ENCODE measurements around the gene MUL1. TPM values are rescaled to one million over a fixed set of nuclear protein-coding genes. Genes with fewer than 3 reads are reported as not detected.

Gene MUL1
- total and polyA plus RNA-seq, 4 donors = 6.0 to 32.6 (median 24.6) TPM

DNA sequence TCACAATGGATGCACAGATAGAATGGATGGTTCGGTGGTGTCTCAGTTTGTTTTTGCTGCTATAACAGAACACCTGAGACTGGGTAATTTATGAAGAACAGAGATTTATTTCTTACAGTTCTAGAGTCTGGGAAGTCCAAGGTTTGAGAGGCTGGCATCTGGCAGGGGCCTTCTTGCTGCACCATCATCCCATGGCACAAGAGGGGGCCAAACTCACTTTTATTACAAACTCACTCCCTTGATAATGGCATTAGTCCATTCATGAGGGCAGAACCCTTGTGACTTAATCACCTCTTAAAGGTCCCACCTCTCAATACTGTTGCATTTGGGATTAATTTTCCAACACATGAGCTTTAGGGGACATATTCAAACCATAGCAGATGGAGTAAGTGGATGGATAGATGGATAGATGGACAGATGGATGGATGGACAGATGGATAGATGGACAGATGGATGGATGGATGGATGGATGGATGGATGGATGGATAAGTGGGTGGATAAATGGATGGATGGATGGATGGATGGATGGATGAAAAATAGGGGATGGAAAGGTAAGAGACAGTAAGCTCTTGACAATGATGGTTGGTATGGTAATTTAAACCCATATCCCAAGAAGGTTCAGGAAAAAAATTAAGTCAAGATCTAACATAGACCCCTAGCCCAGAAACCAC, 38.4 kb downstream of the MUL1 start:
- 85 to 88% methylated on average over 1 of the region's 1 CpG for WGBS, 2 donors
- H3K27me3 ChIP-seq (ENCODE audit: control insufficient read depth in 3 of 3, insufficient read depth in 3 of 3, low read length in 2 of 3) = peaks cover 0 to 18% (median 0%) of the 10 kb centered on the region in 3 donors

GRCh38 chr1:20466273-20466672, 41.7 kb downstream of the MUL1 start:
- 72 to 81% methylated on average over 9 of the region's 9 CpGs for WGBS, 2 donors
- Histone ChIP-seq H3K27ac (ENCODE audit: low read depth in 1 of 2, low read length in 1 of 2) (no peak overlapping the region), H3K27me3 (ENCODE audit: control insufficient read depth in 3 of 3, insufficient read depth in 3 of 3, low read length in 2 of 3) (peaks cover 0 to 11% (median 0%) of the 10 kb centered on the region in 3 donors), H3K4me1 (ENCODE audit: control insufficient read depth in 5 of 5, insufficient read depth in 5 of 5, low read length in 5 of 5) (no peaks in the 10 kb centered on the region), H3K36me3 (ENCODE audit: control insufficient read depth in 4 of 4, insufficient read depth in 4 of 4, low read length in 4 of 4) (no peaks in the 10 kb centered on the region), H3K4me3 (no peak overlapping the region), H3K9ac (ENCODE audit: insufficient read depth in 1 of 2, low read length in 2 of 2) (no peak overlapping the region), H3K9me3 (ENCODE audit: control insufficient read depth in 4 of 4, insufficient read depth in 3 of 4, low read length in 3 of 4) (peaks cover 0 to 9% (median 0%) of the 10 kb centered on the region in 4 donors)
- TF ChIP-seq, protein P1, sequence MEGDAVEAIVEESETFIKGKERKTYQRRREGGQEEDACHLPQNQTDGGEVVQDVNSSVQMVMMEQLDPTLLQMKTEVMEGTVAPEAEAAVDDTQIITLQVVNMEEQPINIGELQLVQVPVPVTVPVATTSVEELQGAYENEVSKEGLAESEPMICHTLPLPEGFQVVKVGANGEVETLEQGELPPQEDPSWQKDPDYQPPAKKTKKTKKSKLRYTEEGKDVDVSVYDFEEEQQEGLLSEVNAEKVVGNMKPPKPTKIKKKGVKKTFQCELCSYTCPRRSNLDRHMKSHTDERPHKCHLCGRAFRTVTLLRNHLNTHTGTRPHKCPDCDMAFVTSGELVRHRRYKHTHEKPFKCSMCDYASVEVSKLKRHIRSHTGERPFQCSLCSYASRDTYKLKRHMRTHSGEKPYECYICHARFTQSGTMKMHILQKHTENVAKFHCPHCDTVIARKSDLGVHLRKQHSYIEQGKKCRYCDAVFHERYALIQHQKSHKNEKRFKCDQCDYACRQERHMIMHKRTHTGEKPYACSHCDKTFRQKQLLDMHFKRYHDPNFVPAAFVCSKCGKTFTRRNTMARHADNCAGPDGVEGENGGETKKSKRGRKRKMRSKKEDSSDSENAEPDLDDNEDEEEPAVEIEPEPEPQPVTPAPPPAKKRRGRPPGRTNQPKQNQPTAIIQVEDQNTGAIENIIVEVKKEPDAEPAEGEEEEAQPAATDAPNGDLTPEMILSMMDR (IDR thresholded peaks at IDR 0.05; ENCODE audit: control extremely low read depth, extremely low read depth) = no peak
- DNase-seq = no peak
- ATAC-seq (ENCODE audit: insufficient read depth, low FRiP score) = no peak

More for the DNA sequence above, 38.4 kb downstream of the MUL1 start:
- H3K4me1 ChIP-seq (ENCODE audit: control insufficient read depth in 5 of 5, insufficient read depth in 5 of 5, low read length in 5 of 5) = peaks cover 0 to 7% (median 1%) of the 10 kb centered on the region in 5 donors
- peaks cover 0 to 2% (median 0%) of the 10 kb centered on the region in 4 donors for H3K9me3 ChIP-seq (ENCODE audit: control insufficient read depth in 4 of 4, insufficient read depth in 3 of 4, low read length in 3 of 4)
- DNase-seq (no peak), ATAC-seq (ENCODE audit: insufficient read depth, low FRiP score) (no peak)
- H3K27ac ChIP-seq (ENCODE audit: low read depth in 1 of 2, low read length in 1 of 2) = no peak overlapping the region
- no peaks in the 10 kb centered on the region for H3K36me3 ChIP-seq (ENCODE audit: control insufficient read depth in 4 of 4, insufficient read depth in 4 of 4, low read length in 4 of 4)
- no peak overlapping the region for H3K4me3 ChIP-seq
- H3K9ac ChIP-seq (ENCODE audit: insufficient read depth in 1 of 2, low read length in 2 of 2) = no peak overlapping the region
- TF ChIP-seq, protein P1 (IDR thresholded peaks at IDR 0.05; ENCODE audit: control extremely low read depth, extremely low read depth) = no peak

- no peak overlapping the region for H3K4me3 ChIP-seq
- H3K9ac ChIP-seq (ENCODE audit: insufficient read depth in 1 of 2, low read length in 2 of 2) = no peak overlapping the region
- WGBS, 2 donors = 63 to 77% methylated on average over 5 of the region's 5 CpGs
- no peak overlapping the region for H3K27ac ChIP-seq (ENCODE audit: low read depth in 1 of 2, low read length in 1 of 2)
- H3K4me1 ChIP-seq (ENCODE audit: control insufficient read depth in 5 of 5, insufficient read depth in 5 of 5, low read length in 5 of 5) = no peaks in the 10 kb centered on the region
- no peak for ATAC-seq (ENCODE audit: insufficient read depth, low FRiP score)
- peaks cover 0 to 9% (median 0%) of the 10 kb centered on the region in 4 donors for H3K9me3 ChIP-seq (ENCODE audit: control insufficient read depth in 4 of 4, insufficient read depth in 3 of 4, low read length in 3 of 4)
- TF ChIP-seq, protein P1 (IDR thresholded peaks at IDR 0.05; ENCODE audit: control extremely low read depth, extremely low read depth) = no peak
- peaks cover 0 to 11% (median 0%) of the 10 kb centered on the region in 3 donors for H3K27me3 ChIP-seq (ENCODE audit: control insufficient read depth in 3 of 3, insufficient read depth in 3 of 3, low read length in 2 of 3)
- H3K36me3 ChIP-seq (ENCODE audit: control insufficient read depth in 4 of 4, insufficient read depth in 4 of 4, low read length in 4 of 4) = no peaks in the 10 kb centered on the region
- no peak for DNase-seq
Measured at GRCh38 chr1:20465187-20465586, 42.8 kb downstream of the MUL1 start.
